Activated CD8-positive, alpha-beta T cell treated with anti-CD3 and anti-CD28 coated beads, Interleukin-2, amount 10 ng/mL, durations not matched to agents 7 days and 5 days (primary cell): ENCODE data around the gene PRKG1. TPM values are rescaled to one million over a fixed set of nuclear protein-coding genes. Genes with fewer than 3 reads are reported as not detected.

Experiments used
- ATAC-seq: fragments of 150-1000 bp; cut with Tn5 transposase; one replicate; pipeline ENCODE4 v1.10.0; 2021; ENCODE audit warnings: moderate library complexity
- CTCF ChIA-PET: fragments of 350-600 bp; sonication (Branson Sonifier 250); formaldehyde crosslinking; loops from one replicate; lab custom pipeline; 2021; ENCODE audit warnings: antibody characterized with exemption; lab: Charles Lee
- POLR2A ChIA-PET: fragments of 350-600 bp; sonication (Branson Sonifier 250); formaldehyde crosslinking; loops from one replicate; lab custom pipeline; 2021; ENCODE audit warnings: antibody characterized with exemption; lab: Charles Lee
- DNase-seq: peaks from one replicate; pipeline ENCODE4 v3.0.0-alpha.2; 2020
- H3K27ac Mint-ChIP-seq: one replicate; pipeline ENCODE4 v1.8.0; 2021; ENCODE audit warnings: mild to moderate bottlenecking, mixed read lengths
- H3K27me3 Mint-ChIP-seq: one replicate; pipeline ENCODE4 v1.8.0; 2021; ENCODE audit warnings: low read depth, mixed read lengths
- H3K36me3 Mint-ChIP-seq: one replicate; pipeline ENCODE4 v1.8.0; 2021; ENCODE audit warnings: low read depth, mixed read lengths
- H3K4me1 Mint-ChIP-seq: one replicate; pipeline ENCODE4 v1.8.0; 2021; ENCODE audit warnings: low read depth, mixed read lengths
- H3K4me3 Mint-ChIP-seq: one replicate; pipeline ENCODE4 v1.8.0; 2021; ENCODE audit warnings: mild to moderate bottlenecking, mixed read lengths
- H3K9me3 Mint-ChIP-seq: one replicate; pipeline ENCODE4 v1.8.0; 2022; ENCODE audit warnings: mixed read lengths; ENCODE audit not compliant: insufficient read depth
- total RNA-seq, 2 experiments: library from RNA; stranded (reverse); gene quantifications; one replicate each; pipeline ENCODE4 v1.2.3, GENCODE V29; 2021

The PRKG1 gene
- total RNA-seq, 2 experiments from 2014 or later = not detected

- H3K9me3 Mint-ChIP-seq = no peaks in the 10 kb centered on the region
- DNase-seq = no peak
- CTCF ChIA-PET = no interaction called here
- no peak for ATAC-seq
- H3K27me3 Mint-ChIP-seq = no peaks in the 10 kb centered on the region
- no peak overlapping the region for H3K27ac Mint-ChIP-seq
- POLR2A ChIA-PET = no interaction called here
- no peak overlapping the region for H3K4me3 Mint-ChIP-seq
- no peaks in the 10 kb centered on the region for H3K36me3 Mint-ChIP-seq
- no peaks in the 10 kb centered on the region for H3K4me1 Mint-ChIP-seq
These were observed 1182.8 kb downstream of the PRKG1 start for GRCh38 chr10:52256832-52257691.

- H3K9me3 Mint-ChIP-seq = no peaks in the 10 kb centered on the region
- H3K4me1 Mint-ChIP-seq = no peaks in the 10 kb centered on the region
- ChIA-PET CTCF (no interaction called here), POLR2A (no interaction called here)
- no peaks in the 10 kb centered on the region for H3K36me3 Mint-ChIP-seq
- H3K4me3 Mint-ChIP-seq = no peak overlapping the region
- DNase-seq = no peak
- no peaks in the 10 kb centered on the region for H3K27me3 Mint-ChIP-seq
- no peak for ATAC-seq
- H3K27ac Mint-ChIP-seq = no peak overlapping the region
These were observed 1183.4 kb downstream of the PRKG1 start for GRCh38 chr10:52257692-52258075.

- Mint-ChIP-seq H3K9me3 (no peaks in the 10 kb centered on the region), H3K36me3 (no peaks in the 10 kb centered on the region), H3K4me3 (no peak overlapping the region), H3K4me1 (no peaks in the 10 kb centered on the region), H3K27me3 (no peaks in the 10 kb centered on the region), H3K27ac (no peak overlapping the region)
- DNase-seq (no peak), ATAC-seq (no peak)
- ChIA-PET CTCF (no interaction called here), POLR2A (no interaction called here)
These were observed 1184.6 kb downstream of the PRKG1 start for GRCh38 chr10:52258799-52259425.

GRCh38 chr10:52259426-52259812 is 1185.1 kb downstream of the PRKG1 start:
- H3K27me3 Mint-ChIP-seq = no peaks in the 10 kb centered on the region
- POLR2A ChIA-PET = no interaction called here
- H3K4me3 Mint-ChIP-seq = no peak overlapping the region
- CTCF ChIA-PET = no interaction called here
- DNase-seq (no peak), ATAC-seq (no peak)
- no peaks in the 10 kb centered on the region for H3K36me3 Mint-ChIP-seq
- no peaks in the 10 kb centered on the region for H3K9me3 Mint-ChIP-seq
- no peak overlapping the region for H3K27ac Mint-ChIP-seq
- no peaks in the 10 kb centered on the region for H3K4me1 Mint-ChIP-seq

DNA sequence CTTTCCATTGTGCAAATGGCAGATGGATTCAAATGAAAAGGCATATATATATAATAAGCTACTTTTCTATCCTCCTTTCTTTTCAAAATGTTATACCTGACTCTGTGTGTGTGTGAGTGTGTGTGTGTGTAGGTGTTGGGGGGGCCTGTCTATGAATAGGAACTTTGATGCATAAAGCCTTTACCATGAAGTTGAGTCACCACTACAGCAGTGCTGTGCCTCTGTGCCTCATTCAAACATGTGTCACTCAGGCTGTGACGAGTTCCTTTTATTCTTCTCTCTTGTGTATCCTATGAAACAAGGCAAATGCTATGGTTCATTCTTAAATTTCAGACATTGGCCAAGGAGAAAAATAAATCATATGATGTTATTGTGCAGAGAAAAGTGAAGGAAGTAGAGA is 1187.1 kb downstream of the PRKG1 start:
- no peaks in the 10 kb centered on the region for H3K27me3 Mint-ChIP-seq
- ChIA-PET CTCF (no interaction called here), POLR2A (no interaction called here)
- ATAC-seq (no peak), DNase-seq (no peak)
- no peaks in the 10 kb centered on the region for H3K4me1 Mint-ChIP-seq
- H3K4me3 Mint-ChIP-seq = no peak overlapping the region
- H3K27ac Mint-ChIP-seq = no peak overlapping the region
- H3K36me3 Mint-ChIP-seq = no peaks in the 10 kb centered on the region
- H3K9me3 Mint-ChIP-seq = no peaks in the 10 kb centered on the region

DNA sequence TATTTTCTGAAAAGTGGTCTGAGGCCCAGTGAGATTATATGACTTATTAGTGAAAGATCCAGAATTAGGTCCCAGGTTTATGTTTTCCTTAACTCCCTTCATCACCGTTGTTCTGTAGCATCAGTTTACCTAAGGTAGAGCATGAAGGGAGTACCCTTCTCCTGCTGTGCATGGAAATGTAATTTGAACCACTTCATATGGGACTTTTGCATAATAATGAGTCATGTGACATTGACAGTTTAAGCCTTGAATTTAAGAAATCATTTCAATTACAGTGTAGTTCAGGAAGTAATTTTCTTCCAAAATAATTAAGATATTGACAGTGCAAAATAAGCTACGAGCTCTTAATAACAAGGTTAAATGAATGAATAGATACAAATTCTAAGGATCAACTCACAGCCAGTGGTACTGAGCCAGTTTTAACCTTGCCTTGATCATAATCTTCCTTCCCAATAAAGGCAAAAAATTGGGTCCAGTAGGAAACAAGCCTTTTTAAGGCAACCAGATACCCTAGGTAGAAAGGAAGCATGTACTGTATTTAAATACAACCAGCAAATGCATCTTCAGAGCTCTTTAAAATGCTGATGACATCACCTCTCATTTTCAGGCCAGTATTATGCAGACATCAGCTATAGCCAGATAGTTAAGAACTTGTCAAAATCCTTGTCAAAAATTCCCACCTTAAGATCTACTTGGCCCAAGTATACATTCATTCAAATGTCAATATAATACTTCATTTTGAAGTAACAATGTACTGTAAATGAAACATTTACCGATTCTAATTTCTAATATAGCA is 1191.0 kb downstream of the PRKG1 start:
- no peaks in the 10 kb centered on the region for H3K9me3 Mint-ChIP-seq
- no peak overlapping the region for H3K27ac Mint-ChIP-seq
- CTCF ChIA-PET = no interaction called here
- no peaks in the 10 kb centered on the region for H3K36me3 Mint-ChIP-seq
- no peak for DNase-seq
- POLR2A ChIA-PET = no interaction called here
- no peak for ATAC-seq
- no peaks in the 10 kb centered on the region for H3K27me3 Mint-ChIP-seq
- H3K4me1 Mint-ChIP-seq = no peaks in the 10 kb centered on the region
- H3K4me3 Mint-ChIP-seq = no peak overlapping the region

GRCh38 chr10:52266858-52267257 is 1192.6 kb downstream of the PRKG1 start:
- Mint-ChIP-seq H3K4me3 (no peak overlapping the region), H3K27ac (no peak overlapping the region), H3K36me3 (no peaks in the 10 kb centered on the region), H3K27me3 (no peaks in the 10 kb centered on the region), H3K4me1 (no peaks in the 10 kb centered on the region), H3K9me3 (no peaks in the 10 kb centered on the region)
- DNase-seq (no peak), ATAC-seq (no peak)
- ChIA-PET CTCF (no interaction called here), POLR2A (no interaction called here)

DNA sequence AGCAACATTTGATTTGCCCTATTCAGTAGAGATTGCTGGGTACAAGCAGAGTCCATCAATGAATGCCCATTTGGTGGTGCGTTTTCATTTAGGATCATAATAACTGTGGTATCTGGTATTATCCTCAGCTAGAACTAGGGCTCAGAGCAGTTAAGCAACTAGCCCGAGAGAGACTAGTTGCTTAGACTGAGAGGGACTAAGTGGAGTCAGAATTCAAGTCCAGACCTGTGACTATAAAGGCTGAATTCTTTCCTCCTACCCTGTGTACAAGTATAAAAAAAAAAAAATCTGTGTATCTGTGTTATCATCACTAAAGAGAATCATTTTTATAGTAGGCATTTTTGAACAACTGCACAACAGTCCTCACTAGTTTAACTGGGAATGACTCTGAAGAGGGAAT is 1194.5 kb downstream of the PRKG1 start:
- ChIA-PET CTCF (no interaction called here), POLR2A (no interaction called here)
- H3K27me3 Mint-ChIP-seq = no peaks in the 10 kb centered on the region
- no peaks in the 10 kb centered on the region for H3K9me3 Mint-ChIP-seq
- H3K27ac Mint-ChIP-seq = no peak overlapping the region
- no peaks in the 10 kb centered on the region for H3K36me3 Mint-ChIP-seq
- ATAC-seq = no peak
- DNase-seq = no peak
- H3K4me1 Mint-ChIP-seq = no peaks in the 10 kb centered on the region
- H3K4me3 Mint-ChIP-seq = no peak overlapping the region

GRCh38 chr10:52269233-52269632 is 1194.9 kb downstream of the PRKG1 start:
- ChIA-PET POLR2A (no interaction called here), CTCF (no interaction called here)
- ATAC-seq = no peak
- no peak overlapping the region for H3K27ac Mint-ChIP-seq
- no peak for DNase-seq
- H3K4me3 Mint-ChIP-seq = no peak overlapping the region
- no peaks in the 10 kb centered on the region for H3K4me1 Mint-ChIP-seq
- H3K9me3 Mint-ChIP-seq = no peaks in the 10 kb centered on the region
- no peaks in the 10 kb centered on the region for H3K27me3 Mint-ChIP-seq
- no peaks in the 10 kb centered on the region for H3K36me3 Mint-ChIP-seq

DNA sequence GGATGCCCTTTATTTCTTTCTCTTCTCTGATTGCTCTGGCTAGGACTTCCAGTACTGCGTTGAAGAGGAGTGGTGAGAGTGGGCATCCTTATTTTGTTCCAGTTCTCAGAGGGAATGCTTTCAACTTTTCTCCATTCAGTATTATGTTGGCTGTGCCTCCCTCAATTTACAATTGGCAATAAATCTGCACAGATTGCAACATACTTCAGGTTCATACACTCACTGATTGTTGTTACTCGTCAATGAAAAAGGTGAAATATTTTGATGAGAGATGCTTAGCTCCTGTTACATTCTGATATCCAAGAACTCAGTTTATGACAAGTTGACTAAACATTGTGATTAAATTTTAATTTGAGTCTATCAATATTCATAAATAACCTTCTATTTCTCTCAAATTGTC is 1201.9 kb downstream of the PRKG1 start:
- CTCF ChIA-PET = no interaction called here
- ATAC-seq = no peak

DNA sequence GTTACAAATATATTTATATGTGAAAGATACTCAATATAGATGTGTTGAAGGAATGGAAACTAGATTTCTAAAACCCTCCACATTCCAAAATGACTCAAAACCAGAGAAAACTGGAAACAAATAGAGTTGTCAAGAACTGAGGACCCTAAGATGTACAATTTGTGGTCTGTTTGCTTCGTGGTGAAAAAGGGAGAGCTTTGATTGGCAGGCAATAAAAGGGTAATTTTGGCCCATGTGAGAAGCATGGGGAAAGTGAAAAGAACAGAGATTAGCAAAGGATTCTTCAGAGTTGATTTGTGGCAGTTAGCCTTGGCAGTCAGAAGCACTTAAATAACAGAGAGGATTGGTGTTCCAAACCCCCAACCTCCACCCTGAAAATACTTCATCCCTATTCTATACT is 1202.7 kb downstream of the PRKG1 start:
- Mint-ChIP-seq H3K36me3 (no peaks in the 10 kb centered on the region), H3K4me3 (no peak overlapping the region), H3K27ac (no peak overlapping the region), H3K9me3 (no peaks in the 10 kb centered on the region), H3K27me3 (no peaks in the 10 kb centered on the region), H3K4me1 (no peaks in the 10 kb centered on the region)
- no peak for ATAC-seq
- DNase-seq = no peak
- ChIA-PET POLR2A (no interaction called here), CTCF (no interaction called here)

More for the DNA sequence above, 1201.9 kb downstream of the PRKG1 start:
- H3K36me3 Mint-ChIP-seq = no peaks in the 10 kb centered on the region
- no peak for DNase-seq
- POLR2A ChIA-PET = no interaction called here
- no peaks in the 10 kb centered on the region for H3K27me3 Mint-ChIP-seq
- H3K4me3 Mint-ChIP-seq = no peak overlapping the region
- no peak overlapping the region for H3K27ac Mint-ChIP-seq
- no peaks in the 10 kb centered on the region for H3K4me1 Mint-ChIP-seq
- no peaks in the 10 kb centered on the region for H3K9me3 Mint-ChIP-seq

- Mint-ChIP-seq H3K36me3 (no peaks in the 10 kb centered on the region), H3K27ac (no peak overlapping the region), H3K4me3 (no peak overlapping the region), H3K9me3 (no peaks in the 10 kb centered on the region), H3K4me1 (no peaks in the 10 kb centered on the region), H3K27me3 (no peaks in the 10 kb centered on the region)
- no peak for DNase-seq
- no peak for ATAC-seq
- ChIA-PET CTCF (no interaction called here), POLR2A (no interaction called here)
These were observed 1205.3 kb downstream of the PRKG1 start for GRCh38 chr10:52279546-52279945.
